CD4-positive, alpha-beta T cell treated with Interleukin-15 for 1 hour (primary cell): Measurements from ENCODE around the gene ESRP2.

Source experiments
- DNase-seq: peaks from one replicate; pipeline ENCODE4 v3.0.0-alpha.2; 2020

Gene ESRP2

DNA sequence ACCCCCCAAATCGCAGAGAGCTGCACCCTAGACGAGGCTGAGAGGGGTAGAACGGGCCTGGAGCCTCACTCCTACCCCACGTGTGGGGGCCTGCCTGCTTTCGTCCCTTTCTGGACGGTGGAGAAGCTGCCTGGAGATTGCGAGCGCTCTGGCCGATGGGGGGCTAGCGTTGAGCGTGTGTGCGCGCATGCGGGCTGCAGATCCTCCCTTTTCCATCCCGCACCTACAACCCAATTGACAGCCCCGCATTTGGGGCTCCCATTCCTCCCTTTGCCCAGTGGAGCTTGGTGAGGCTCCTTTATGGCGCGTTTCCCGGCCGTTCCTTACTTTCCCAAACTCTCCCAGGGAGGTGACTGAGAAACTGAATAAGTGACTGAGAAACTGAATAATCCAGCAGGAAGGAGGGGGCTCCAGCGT lies 907 bp upstream of the ESRP2 start:
- no peak for DNase-seq

DNA sequence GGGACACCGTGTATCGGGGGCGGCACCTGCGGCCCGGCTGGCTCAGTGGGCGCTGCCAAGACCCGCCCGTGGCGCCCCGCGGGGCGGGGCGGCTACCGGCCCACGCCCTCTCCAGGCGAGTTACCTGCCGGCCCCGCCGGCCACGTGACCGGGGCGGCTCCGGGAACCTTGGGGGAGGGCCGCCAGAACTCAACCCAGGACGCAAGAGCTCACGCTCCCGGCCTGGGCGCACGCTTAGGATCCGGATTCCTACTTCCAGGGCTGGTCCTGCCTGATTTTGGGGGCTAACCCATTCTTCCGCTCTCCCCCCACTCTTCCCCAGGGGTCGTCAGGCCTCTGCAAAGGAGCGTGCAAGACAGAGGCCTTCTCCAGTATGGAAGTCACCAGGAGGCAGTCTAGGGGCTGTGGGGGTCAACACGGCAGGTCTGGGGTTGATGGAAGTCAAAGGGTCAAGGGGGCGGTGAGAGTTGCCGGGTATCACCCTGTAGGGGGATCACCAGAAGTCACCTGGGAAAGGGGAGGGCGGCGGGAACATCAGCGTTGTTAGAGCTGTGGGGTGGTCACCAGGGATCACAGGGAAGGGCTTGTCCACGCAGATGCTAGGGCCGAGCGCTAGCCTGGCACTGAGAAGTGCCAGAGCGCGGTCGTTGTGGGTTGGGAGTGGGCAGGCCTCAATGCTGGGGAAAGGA lies 354 bp upstream of the ESRP2 start:
- DNase-seq = peak; percentile 46

DNA sequence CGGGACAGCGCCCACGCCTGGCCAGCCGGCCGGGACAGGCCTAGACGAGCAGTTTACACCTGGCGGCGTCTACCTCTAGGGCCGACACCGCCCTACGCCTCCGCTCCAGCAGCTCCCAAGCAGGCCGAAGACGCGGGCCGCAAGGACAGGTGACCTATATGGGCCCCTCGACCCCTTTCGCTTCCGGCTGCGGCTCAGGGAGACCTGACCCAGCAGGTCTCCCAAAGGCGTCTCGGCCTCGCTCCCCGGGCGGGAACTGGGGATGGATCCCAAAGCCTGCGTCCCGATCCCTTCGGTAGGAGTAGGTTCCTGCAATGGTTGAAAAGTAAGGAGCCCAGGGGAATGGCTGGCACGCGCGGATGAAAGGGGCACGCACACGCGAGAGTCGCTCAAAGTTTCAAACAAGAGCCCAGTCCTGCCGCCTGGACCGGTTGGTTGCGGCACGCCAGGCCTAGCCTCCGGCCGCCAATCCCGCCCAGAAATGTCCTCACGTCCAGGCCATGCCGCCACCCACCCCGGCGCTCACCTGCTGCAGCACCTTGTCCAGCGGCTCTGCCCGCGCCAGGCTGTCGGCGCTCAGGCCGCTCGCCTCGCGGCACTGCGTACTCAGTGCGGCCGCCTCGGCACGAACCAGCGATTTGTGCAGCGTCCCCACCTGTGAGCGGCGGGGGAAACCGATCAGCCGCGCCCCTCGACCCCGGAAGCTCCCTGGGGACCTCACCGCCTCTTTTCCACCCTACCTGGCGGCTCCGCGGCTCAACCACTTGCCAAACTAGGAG lies 630 bp downstream of the ESRP2 start:
- DNase-seq = no peak

DNA sequence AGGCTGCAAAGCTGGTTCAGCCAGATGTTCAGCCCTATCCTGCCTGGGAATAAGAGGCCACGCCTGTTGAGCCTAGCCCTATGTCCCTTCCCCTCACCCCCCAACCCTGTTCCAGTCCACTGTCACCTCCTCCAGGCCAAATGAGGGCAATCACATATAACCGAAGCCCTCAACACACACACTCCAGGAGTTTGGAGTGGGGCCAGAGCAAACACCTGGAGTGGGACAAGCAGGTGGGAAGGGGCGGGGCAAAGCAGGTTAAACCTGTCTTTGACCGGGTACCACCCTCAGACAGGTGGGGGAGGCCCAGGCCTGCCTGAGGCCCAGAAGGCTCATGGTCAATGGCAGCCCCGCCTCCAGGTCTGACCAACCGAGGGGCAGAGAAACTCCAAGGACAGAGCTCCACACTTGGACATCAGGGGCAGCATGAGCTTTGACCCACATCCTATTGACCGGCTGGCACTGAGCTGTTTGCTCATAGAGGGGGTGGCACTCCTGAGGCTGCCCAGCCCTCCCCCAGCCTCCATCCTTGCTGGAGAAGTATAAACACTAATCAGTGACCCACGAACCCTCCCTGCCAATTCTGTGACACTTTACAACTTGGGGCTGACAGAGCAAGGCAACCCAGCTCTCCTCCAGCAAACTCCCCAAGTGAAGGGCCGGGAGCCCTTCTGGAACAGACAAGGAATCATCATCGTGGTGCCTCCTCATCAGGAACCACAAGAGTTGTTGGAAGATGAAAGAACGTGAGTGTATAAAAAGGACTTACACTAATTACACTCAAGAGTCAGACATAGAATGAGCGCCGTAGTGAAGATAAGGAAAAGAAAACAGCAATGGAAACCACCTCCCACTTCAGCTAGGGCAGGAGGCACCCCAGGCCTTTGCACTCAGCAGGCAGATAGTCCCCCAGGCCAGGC lies 1.5 kb downstream of the ESRP2 start:
- no peak for DNase-seq

DNA sequence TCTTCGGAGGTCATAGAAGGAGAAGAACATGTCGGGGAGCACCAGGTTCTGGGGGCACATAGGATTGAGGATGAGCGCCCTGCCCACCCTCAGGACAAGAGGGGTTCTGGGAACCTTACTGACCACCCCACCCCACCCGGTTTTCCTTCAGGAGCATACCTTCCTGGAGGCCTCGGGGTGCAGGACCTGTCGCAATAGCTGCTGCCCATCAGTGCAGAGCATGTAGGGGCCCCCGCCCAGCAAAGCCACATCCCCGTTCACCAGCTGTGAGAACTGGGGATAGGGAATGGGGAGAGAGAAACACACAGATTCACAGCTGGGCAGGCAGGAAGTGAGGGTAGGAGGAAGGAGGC lies 2.1 kb downstream of the ESRP2 start:
- no peak for DNase-seq

DNA sequence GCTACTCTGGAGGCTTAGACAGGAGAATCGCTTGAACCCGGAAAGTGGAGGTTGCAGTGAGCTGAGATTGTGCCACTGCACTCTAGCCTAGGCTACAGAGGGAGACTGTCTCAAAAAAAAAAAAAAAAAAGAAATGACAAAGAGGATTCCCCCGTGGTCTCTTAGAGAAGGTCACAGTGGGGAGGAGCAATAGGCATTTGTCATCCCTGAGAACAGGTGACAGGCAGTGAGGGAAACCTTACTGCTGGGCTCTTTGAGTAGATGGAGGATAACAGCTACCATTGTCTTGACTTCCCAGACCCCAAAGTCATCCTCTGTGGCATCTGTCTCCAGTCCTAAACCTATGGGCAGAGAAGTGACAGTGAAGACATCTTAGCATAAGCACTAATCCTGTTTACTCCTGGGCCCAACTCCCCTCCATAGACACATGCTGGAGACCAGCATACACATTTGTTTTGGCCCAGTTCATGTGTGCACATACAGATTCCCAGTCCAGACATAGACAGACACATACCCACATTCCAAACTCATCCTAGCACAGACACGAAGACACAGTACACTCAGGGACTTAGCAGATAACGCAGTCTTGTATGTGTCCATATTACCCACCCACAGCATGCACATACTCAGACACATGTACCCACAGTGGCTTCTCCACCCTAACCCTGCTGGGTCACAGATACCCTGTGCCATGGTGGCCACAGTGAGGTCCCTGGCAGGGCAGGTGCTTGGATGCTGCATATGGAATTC lies 2.7 kb downstream of the ESRP2 start:
- DNase-seq = no peak

DNA sequence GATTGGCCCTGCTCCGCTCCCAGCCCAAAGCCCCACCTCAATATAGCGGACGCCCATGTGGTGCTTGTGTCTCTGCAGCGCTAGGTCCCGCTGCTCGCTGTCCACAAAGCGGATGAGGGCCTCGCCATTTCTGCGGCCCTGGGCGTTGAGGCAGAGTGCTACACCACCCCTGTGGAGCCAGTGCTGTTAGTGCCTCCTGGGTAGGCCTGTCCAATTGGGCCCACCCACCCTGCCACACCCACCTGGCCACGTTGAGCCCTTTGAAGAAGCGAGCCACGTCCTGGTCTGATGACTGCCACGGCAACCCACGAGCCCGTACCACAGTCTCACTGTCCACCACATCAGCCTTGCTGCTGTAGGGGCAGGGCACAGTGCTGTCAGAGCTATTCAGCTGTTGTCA lies 3.6 kb downstream of the ESRP2 start:
- no peak for DNase-seq

DNA sequence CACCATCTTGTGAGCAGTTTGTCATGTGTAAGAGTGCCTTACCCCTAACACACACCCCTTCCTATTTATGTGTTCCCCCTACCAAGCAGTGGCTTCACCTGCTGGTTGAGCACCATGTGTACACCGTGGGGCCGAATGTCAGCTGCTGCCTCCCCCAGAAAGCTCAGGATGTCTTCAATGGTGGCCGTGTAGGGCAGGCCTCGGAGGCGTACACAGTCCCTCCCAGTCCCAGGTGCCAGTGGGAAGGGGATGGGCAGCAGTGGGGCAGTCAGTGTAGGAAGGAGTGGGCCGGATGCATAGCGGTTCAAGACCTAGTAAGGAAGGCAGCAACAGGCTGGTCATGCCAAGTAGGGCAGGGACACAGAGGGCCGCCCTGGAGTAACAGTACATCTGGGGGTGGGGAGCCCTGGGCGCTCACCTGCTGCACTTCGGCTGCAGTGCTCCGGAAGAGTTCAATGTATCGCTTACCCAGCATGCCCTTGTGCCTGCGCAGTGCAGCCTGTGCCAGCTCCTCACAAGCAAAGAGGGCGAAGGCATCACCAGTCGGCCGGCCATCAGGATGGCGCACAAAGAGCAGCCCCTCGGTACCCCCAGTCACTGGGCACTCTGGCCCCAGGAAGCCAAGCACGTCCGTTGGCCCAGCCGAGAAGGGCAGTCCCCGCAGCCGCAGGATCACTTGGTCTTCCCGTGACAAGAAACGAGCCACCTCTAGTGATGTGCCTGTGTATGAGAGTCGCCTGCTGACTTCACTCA lies 4.4 kb downstream of the ESRP2 start:
- no peak for DNase-seq

DNA sequence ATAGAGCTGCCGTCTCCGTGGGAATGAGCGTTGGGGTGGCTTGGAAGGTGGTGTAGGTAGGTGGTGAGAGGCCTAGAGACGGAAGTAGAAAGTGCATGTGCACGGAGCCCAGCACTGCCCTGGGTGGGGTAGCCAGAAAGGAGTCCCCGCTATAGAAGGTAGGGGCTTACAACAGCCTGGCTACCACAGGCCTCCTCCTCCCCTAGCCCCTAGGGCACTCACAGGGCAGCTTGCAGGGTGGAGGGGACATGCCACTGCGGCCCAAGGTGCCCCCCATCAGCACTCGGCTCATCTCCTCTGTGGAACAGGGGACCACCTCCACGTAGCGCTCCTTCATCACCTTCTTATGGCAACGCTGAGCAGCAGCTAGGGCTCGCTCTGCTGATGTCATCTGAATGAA lies 5.0 kb downstream of the ESRP2 start:
- no peak for DNase-seq

DNA sequence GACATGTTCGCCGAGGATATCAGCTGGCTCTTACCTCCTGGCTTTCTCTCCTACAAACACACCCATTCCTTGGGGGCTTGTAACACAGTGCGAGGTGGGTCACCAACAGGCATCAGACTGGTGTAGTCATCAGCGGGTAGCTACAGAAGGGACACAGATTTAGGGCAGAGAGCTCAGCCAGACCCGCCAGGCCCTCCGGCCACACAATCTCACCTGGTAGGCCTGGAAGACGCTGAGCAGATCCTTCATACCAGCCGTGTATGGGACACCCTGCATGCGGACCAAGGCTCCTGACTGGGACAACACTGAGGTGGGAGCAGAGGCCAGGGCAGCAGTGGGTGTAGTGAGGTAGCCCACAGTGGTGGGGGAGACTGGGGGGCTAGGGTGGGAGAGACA lies 5.8 kb downstream of the ESRP2 start:
- no peak for DNase-seq

DNA sequence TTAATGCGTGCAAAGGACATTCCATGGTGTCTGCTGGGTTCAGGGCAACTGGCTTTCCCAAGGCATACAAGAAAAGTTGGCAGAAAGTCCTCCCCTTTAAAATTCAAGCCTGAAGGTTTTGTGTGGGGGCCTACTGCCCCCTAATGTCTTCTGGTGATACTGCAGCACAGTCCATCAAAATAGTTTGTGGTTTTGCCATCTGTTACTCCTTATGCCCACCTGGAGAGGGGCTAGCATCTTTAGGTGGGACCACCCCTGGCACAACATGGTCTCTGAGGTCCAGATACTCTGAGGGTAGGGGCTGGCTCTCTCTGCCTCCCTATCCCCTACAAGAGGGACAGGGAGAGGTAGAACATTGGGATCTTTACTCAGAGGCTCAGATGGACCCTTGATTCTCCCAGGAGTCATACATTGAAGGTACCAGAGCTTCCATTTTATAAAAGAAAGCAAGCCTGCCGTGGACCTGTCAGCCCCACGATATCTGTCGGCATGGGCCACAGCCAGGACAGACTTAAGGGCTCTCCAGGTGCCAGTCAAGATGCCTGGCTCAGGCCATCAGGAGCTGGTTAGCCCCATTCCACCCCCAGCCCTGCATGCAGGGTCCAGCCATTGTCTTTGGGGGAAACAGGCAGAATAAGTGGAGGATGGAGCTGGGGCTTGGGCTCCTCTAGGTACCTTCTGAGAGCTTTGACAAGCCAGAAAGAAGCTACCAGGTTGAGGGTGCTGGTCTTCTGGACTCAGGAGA lies 6.3 kb downstream of the ESRP2 start:
- peak; percentile 45 for DNase-seq

DNA sequence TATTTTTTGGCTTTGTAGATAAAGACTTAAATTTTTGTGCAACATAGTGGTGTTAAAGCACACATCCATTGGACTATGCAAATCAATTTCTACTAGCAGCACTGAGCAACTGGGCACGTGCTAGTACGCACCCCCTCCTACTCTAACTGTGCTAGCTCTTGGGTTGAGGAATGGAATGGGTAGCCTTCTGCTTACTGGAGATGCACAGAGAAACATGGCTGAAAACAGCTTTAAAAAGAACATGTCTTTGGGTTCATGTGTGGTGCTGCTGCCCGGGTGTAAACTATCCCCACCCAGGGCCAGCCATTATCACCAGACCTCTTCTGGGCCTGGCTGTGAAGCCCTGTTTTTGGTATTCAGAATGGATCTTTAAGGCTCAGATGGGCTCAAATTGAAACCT lies 7.3 kb downstream of the ESRP2 start:
- no peak for DNase-seq

DNA sequence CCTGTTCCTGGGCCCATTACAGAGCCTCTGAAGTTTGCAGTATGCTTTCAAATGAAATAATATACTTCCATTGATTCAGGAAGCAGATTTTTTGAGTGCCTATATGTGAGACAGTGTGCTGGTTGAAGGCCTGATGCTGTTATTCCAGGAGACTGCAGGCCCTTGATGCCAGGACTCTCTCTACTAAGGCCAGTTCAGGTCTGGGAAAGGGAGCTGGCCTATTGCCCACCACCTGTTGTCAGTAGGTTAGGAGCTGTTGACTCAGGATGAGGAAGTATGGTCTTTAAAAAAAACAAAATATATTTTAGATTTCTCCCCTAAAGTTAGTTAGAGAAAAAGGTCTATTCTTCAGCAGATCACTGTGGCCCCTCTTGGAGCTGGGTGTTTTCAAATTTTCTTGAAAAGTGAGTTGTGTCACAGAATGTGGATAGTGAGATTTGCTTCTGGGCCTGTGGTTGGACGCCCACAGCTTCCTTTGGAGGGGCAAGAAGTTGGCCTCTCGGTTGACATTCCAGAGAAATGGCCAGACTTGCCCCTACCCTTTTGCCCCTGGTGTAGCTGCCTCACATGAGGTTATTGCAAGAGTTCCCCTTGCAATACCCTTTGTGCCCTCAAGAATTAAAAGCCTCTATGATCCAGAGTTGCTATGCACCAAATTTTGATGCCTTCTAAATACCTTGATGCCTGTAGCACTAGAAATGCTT lies 7.9 kb downstream of the ESRP2 start:
- no peak for DNase-seq

DNA sequence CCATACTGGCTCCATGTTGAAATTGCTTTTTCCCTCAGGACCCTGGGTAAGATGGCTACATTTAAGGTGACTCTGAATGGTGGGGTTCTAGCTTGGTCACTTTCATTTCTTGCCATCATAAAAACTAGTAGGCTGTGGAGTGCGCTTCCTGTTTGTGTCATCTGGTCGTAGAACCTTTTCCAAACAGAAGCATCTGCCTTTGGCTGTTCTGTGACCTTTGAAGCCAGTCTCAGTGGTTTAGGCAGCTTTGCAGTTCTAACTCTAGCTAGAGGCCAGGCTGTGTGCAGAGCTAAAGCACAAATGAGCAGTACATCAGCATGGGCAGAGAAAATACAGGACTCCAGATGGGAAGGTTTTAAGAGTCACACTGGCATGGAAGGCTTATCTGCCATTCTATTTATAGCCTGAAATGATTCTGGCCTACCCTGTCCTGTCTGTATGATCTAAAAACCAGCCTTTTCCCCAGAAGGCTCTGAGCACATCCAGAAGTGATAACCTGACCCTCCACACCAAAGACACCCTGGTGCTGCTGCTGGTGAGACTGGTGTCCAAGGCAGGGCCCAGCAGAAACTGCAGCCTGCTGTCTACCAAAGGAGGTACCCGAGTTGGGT lies 8.6 kb downstream of the ESRP2 start:
- no peak for DNase-seq

DNA sequence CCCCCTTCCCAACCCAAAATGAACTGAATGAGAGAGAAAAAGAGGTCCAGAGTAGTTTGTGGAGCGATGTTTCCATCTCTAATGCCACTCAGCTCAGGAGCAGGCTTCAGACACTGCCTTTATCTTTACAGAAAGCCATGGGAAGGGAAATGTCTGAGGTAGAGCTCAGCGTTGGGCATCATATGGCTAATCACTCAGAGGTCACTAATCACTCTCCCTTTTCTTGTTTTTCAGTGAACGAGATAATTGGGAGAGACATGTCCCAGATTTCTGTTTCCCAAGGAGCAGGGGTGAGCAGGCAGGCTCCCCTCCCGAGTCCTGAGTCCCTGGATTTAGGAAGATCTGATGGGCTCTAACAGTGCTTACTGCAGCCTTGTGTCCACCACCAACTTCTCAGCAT lies 9.8 kb downstream of the ESRP2 start:
- no peak for DNase-seq

DNA sequence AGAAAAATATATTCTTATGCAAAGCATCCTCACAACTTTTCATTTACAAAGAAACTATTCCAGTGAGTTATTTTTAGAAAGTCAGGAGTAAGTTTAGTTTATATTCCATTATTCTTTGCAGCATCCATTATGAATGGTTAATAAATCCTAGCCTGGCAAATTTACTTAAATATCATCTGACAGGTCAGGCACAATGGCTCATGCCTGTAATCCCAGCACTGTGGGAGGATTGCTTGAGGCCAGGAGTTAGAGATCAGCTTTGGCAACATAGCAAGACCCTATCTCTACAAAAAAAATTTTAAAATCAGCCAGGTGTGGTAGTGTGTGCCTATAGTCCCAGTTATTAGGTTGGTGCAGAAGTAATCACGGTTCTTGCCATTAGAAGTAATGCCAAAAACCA lies 12.9 kb downstream of the ESRP2 start:
- DNase-seq = no peak

DNA sequence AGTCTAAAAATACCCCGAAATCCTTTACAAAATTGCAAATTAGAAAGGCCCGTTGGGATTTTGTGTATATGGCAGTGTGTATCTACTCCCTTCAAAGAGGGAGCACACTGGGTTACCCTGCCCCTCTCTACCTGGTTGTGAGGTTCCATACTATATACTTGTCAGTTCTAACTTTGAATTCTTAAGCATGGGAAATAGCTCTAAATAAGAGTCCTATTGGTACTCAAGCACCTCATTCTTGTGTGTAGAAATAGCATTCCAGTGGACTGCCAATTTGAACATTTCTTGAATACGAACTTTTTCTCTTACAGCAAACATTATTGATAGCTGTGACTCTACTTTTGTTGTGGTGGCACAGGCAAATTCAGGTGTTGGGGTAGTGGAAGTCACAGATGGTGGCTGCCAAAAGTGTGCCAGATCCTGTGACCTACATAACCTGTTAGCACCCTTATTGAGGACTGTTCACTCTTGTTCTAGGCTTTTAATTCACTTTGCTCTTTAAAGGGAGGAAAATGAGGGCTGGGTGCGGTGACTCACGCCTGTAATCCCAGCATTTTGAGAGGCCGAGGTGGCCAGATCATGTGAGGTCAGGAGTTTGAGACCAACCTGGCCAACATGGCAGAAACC lies 16.1 kb downstream of the ESRP2 start:
- DNase-seq = no peak

DNA sequence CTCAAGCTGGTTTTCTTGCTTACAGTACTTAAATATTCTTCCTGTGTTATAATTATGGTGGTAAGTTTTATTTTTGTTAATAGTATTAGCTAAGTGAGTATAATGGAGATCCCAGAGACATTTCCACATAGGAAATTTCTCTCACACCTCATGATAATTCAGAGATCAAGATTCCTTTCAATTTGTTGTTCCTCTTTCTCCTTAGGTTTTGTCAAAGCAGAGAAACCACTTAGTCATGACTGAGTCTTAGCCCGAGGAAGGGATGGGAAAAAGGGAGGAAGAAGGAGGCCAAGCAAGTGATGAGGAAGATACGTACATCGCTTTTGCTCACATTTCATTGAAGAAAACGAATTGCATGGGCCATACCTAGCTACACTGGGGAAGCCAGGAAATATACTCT lies 18.4 kb downstream of the ESRP2 start:
- DNase-seq = no peak

DNA sequence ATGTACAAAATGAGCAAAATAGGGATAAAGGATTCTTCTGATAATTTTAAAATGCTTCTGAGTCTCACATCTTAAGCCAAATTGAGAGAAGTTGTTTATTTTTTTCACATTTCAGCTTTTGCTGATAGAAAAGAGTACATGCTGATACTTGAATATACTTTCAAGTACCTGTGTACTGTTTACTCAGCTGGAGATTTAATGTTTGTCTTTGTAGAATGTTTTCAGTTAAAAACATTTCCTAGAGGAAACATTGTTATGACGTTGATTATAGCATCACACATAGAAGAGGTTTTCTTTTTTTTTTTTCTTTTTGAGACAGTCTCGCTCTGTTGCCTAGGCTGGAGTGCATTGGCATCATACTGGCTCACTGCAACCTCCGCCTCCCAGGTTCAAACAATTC lies 19.7 kb downstream of the ESRP2 start:
- no peak for DNase-seq

DNA sequence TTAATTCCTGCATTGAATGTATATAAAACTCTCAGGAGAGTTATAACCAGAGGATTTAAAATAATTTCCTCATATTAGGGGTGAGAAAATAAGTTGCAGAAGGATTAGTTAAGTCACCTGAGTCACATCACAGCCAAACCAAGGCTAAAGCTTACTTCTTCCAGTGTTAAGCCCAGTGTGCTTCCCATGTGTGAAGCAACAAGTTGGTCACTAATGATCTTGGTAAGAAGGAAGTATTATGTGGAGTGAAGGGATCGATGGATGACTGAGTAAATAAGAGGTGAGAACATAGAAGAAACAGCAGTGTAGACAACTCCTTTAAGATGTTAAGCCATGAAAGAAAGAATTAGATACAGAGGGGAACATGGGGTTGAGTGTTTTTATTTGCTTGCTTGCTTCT lies 20.6 kb downstream of the ESRP2 start:
- DNase-seq = no peak
